Peyer's patch (tissue), 4 donors: ENCODE measurements around the gene SMIM15. TPM values are rescaled to one million over a fixed set of nuclear protein-coding genes. Genes with fewer than 3 reads are reported as not detected.

Experiments
- DNase-seq, 3 donors: peaks; one replicate each; pipeline ENCODE4 v3.0.0-alpha.2; 2017 to 2019
- H3K27ac ChIP-seq, 4 donors: fragments of 200-600 bp; sonication (generic); one replicate each; pipeline ENCODE4 v1.5.1; 2016 to 2019
- H3K27me3 ChIP-seq, 2 donors: fragments of 200-600 bp; sonication (generic); one replicate each; pipeline ENCODE4 v1.5.1; 2019
- H3K36me3 ChIP-seq, 3 donors: fragments of 200-600 bp; sonication (generic); one replicate each; pipeline ENCODE4 v1.5.1; 2016 to 2019
- H3K4me1 ChIP-seq, 4 donors: fragments of 200-600 bp; sonication (generic); one replicate each; pipeline ENCODE4 v1.5.1; 2016 to 2019
- H3K4me3 ChIP-seq, 4 donors: fragments of 200-600 bp; sonication (generic); 1 replicate in 3 of 4; 2 replicates in 1 of 4; pipeline ENCODE4 v1.5.1; 2016 to 2019; ENCODE audit warnings: mild to moderate bottlenecking in 1 of 4
- H3K9me3 ChIP-seq, 4 donors: fragments of 200-600 bp; sonication (generic); one replicate each; pipeline ENCODE4 v1.5.1; 2016 to 2019; ENCODE audit warnings: mild to moderate bottlenecking in 1 of 4
- POLR2A ChIP-seq, 2 donors: fragments of 450-650 bp; IDR thresholded peaks; one replicate each; pipeline ENCODE4 v1.5.1; 2017; ENCODE audit warnings: antibody characterized with exemption in 2 of 2, mild to moderate bottlenecking in 2 of 2, moderate library complexity in 2 of 2
- total RNA-seq, 4 donors: library from RNA; depleted of rRNA; stranded (reverse); fragments of >200 nt; gene quantifications; one replicate each; pipeline ENCODE4 v1.1.0, GENCODE V29; 2016
- TF ChIP-seq, protein P1 (sequence below), 6 experiments: fragments of 450-650 bp in 4 of 6; fragments of 200-600 bp in 2 of 6; sonication (generic) in 1 of 6; IDR thresholded peaks; one replicate each; pipeline ENCODE4 v1.5.1; 2017 to 2019; ENCODE audit warnings: antibody characterized with exemption in 6 of 6, mild to moderate bottlenecking in 3 of 6, moderate library complexity in 1 of 6

Gene SMIM15
- total RNA-seq, 4 donors from 2014 or later, result 23.9 to 55.1 (median 36.9) TPM

GRCh38 chr5:61168951-61169350, 6.7 kb upstream of the SMIM15 start:
- H3K4me1 ChIP-seq, result peaks cover 0 to 2% (median 0%) of the 10 kb centered on the region in 4 donors

GRCh38 chr5:61167382-61167781, 5.1 kb upstream of the SMIM15 start:
- Histone ChIP-seq H3K9me3 (no peaks in the 10 kb centered on the region), H3K36me3 (no peaks in the 10 kb centered on the region), H3K4me3 (no peak overlapping the region), H3K4me1 (peaks cover 0 to 10% (median 0%) of the 10 kb centered on the region in 4 donors), H3K27ac (no peak overlapping the region), H3K27me3 (no peaks in the 10 kb centered on the region)
- no peak for TF ChIP-seq POLR2A (IDR thresholded peaks at IDR 0.05)
- TF ChIP-seq, protein P1, sequence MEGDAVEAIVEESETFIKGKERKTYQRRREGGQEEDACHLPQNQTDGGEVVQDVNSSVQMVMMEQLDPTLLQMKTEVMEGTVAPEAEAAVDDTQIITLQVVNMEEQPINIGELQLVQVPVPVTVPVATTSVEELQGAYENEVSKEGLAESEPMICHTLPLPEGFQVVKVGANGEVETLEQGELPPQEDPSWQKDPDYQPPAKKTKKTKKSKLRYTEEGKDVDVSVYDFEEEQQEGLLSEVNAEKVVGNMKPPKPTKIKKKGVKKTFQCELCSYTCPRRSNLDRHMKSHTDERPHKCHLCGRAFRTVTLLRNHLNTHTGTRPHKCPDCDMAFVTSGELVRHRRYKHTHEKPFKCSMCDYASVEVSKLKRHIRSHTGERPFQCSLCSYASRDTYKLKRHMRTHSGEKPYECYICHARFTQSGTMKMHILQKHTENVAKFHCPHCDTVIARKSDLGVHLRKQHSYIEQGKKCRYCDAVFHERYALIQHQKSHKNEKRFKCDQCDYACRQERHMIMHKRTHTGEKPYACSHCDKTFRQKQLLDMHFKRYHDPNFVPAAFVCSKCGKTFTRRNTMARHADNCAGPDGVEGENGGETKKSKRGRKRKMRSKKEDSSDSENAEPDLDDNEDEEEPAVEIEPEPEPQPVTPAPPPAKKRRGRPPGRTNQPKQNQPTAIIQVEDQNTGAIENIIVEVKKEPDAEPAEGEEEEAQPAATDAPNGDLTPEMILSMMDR (IDR thresholded peaks at IDR 0.05), result peak in 4 of 6 experiments; percentile 19 to 52 (median 46)
- DNase-seq, result no peak

More at GRCh38 chr5:61168951-61169350, 6.7 kb upstream of the SMIM15 start:
- no peak for DNase-seq
- Histone ChIP-seq H3K36me3 (no peaks in the 10 kb centered on the region), H3K9me3 (no peaks in the 10 kb centered on the region), H3K4me3 (no peak overlapping the region), H3K27me3 (no peaks in the 10 kb centered on the region), H3K27ac (no peak overlapping the region)
- TF ChIP-seq POLR2A (IDR thresholded peaks at IDR 0.05), result no peak
- TF ChIP-seq, protein P1 (IDR thresholded peaks at IDR 0.05), result no peak

DNA sequence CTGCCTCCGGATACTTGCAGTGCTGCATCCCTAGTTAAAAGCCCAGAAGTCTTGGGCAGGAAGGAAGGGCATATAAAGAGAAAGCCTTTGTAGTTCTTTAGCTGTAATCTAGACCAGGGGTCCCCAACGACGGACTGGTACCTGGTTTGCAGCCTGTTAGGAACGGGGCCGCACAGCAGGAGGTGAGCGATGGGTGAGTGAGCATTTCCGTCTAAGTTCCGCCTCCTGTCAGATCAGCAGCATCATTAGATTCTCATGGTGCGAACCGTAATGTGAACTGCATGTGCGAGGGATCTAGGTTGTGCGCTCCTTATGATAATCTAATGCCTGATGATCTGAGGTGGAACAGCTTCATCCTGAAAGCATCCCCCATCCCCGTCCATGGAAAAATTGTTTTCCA, 1.6 kb upstream of the SMIM15 start:
- no peak for DNase-seq
- Histone ChIP-seq H3K27me3 (no peaks in the 10 kb centered on the region), H3K27ac (no peak overlapping the region), H3K4me3 (no peak overlapping the region), H3K4me1 (peaks cover 0 to 20% (median 4%) of the 10 kb centered on the region in 4 donors), H3K9me3 (no peaks in the 10 kb centered on the region), H3K36me3 (peaks cover 0 to 19% (median 0%) of the 10 kb centered on the region in 3 donors)
- no peak for TF ChIP-seq POLR2A (IDR thresholded peaks at IDR 0.05)
- TF ChIP-seq, protein P1 (IDR thresholded peaks at IDR 0.05), result no peak

GRCh38 chr5:61162832-61163567, 732 bp upstream of the SMIM15 start:
- Histone ChIP-seq H3K4me3 (peak overlapping the region; percentile 72 to 88 (median 73)), H3K36me3 (peaks cover 0 to 19% (median 0%) of the 10 kb centered on the region in 3 donors)

GRCh38 chr5:61160497-61160896, 1.8 kb downstream of the SMIM15 start:
- DNase-seq, result no peak
- Histone ChIP-seq H3K27me3 (no peaks in the 10 kb centered on the region), H3K4me3 (no peak overlapping the region), H3K4me1 (peaks cover 0 to 20% (median 4%) of the 10 kb centered on the region in 4 donors), H3K9me3 (no peaks in the 10 kb centered on the region), H3K27ac (no peak overlapping the region), H3K36me3 (peaks cover 0 to 23% (median 0%) of the 10 kb centered on the region in 3 donors)
- TF ChIP-seq POLR2A (IDR thresholded peaks at IDR 0.05), result no peak
- TF ChIP-seq, protein P1 (IDR thresholded peaks at IDR 0.05), result no peak

More at GRCh38 chr5:61162832-61163567, 732 bp upstream of the SMIM15 start:
- Histone ChIP-seq H3K4me1 (peaks cover 0 to 20% (median 4%) of the 10 kb centered on the region in 4 donors), H3K27ac (peak overlapping the region; percentile 83 to 91 (median 88)), H3K27me3 (no peaks in the 10 kb centered on the region), H3K9me3 (no peaks in the 10 kb centered on the region)
- peak in 1 of 3 donors; percentile 49 for DNase-seq
- TF ChIP-seq, protein P1 (IDR thresholded peaks at IDR 0.05), result no peak
- TF ChIP-seq POLR2A (IDR thresholded peaks at IDR 0.05), result no peak
